ENCODE results near the gene INPP5A.
"Not testable (repeated sequence)": the region's sequence is repeated elsewhere in the genome, so short reads cannot be mapped to it uniquely, and the experiment has no call there.

The INPP5A gene

GRCh38 chr10:132550366-132551092, 12.9 kb downstream of the INPP5A start:
- no peak overlapping the region for H3K27ac Mint-ChIP-seq
- H3K27me3 Mint-ChIP-seq: peaks cover 4% of the 10 kb centered on the region
- H3K36me3 Mint-ChIP-seq (ENCODE audit: low read depth): no peaks in the 10 kb centered on the region
- H3K4me1 Mint-ChIP-seq (ENCODE audit: low read depth): peaks cover 55% of the 10 kb centered on the region
- intact Hi-C loops (cut with micrococcal nuclease): no loop called here
- no peaks in the 10 kb centered on the region for H3K9me3 Mint-ChIP-seq
- no peak overlapping the region for H3K4me3 Mint-ChIP-seq

- peak overlapping the region; percentile 20 for H3K4me3 Mint-ChIP-seq
- H3K27ac Mint-ChIP-seq: peak overlapping the region; percentile 5
- H3K4me1 Mint-ChIP-seq (ENCODE audit: low read depth): peaks cover 47% of the 10 kb centered on the region
- intact Hi-C loops (cut with micrococcal nuclease): no loop called here
- peaks cover 4% of the 10 kb centered on the region for H3K27me3 Mint-ChIP-seq
- H3K9me3 Mint-ChIP-seq: no peaks in the 10 kb centered on the region
- H3K36me3 Mint-ChIP-seq (ENCODE audit: low read depth): no peaks in the 10 kb centered on the region
Observed at GRCh38 chr10:132551093-132551807, 13.7 kb downstream of the INPP5A start.

GRCh38 chr10:132551808-132552130, 14.2 kb downstream of the INPP5A start:
- peaks cover 42% of the 10 kb centered on the region for H3K4me1 Mint-ChIP-seq (ENCODE audit: low read depth)
- no peaks in the 10 kb centered on the region for H3K9me3 Mint-ChIP-seq
- peak overlapping the region; percentile 5 for H3K27ac Mint-ChIP-seq
- intact Hi-C loops (cut with micrococcal nuclease): no loop called here
- H3K4me3 Mint-ChIP-seq: no peak overlapping the region
- no peaks in the 10 kb centered on the region for H3K36me3 Mint-ChIP-seq (ENCODE audit: low read depth)
- peaks cover under 1% of the 10 kb centered on the region for H3K27me3 Mint-ChIP-seq

GRCh38 chr10:132552635-132553034, 15.0 kb downstream of the INPP5A start:
- H3K27me3 Mint-ChIP-seq; H3K36me3 Mint-ChIP-seq (ENCODE audit: low read depth); H3K9me3 Mint-ChIP-seq; H3K4me3 Mint-ChIP-seq; intact Hi-C loops (cut with micrococcal nuclease); H3K27ac Mint-ChIP-seq: not testable (repeated sequence)
- H3K4me1 Mint-ChIP-seq (ENCODE audit: low read depth): peaks cover 34% of the 10 kb centered on the region

- H3K27me3 Mint-ChIP-seq; intact Hi-C loops (cut with micrococcal nuclease); H3K4me3 Mint-ChIP-seq; H3K27ac Mint-ChIP-seq; H3K36me3 Mint-ChIP-seq (ENCODE audit: low read depth); H3K9me3 Mint-ChIP-seq: not testable (repeated sequence)
- H3K4me1 Mint-ChIP-seq (ENCODE audit: low read depth): peaks cover 28% of the 10 kb centered on the region
Observed at GRCh38 chr10:132553568-132553967, 16.0 kb downstream of the INPP5A start.

GRCh38 chr10:132554053-132554990, 16.7 kb downstream of the INPP5A start:
- Mint-ChIP-seq H3K4me1 (ENCODE audit: low read depth) (peaks cover 30% of the 10 kb centered on the region), H3K9me3 (no peaks in the 10 kb centered on the region), H3K4me3 (no peak overlapping the region), H3K36me3 (ENCODE audit: low read depth) (no peaks in the 10 kb centered on the region), H3K27me3 (no peaks in the 10 kb centered on the region), H3K27ac (no peak overlapping the region)
- intact Hi-C loops (cut with micrococcal nuclease): no loop called here

- Mint-ChIP-seq H3K36me3 (ENCODE audit: low read depth) (no peaks in the 10 kb centered on the region), H3K27me3 (no peaks in the 10 kb centered on the region), H3K4me1 (ENCODE audit: low read depth) (peaks cover 33% of the 10 kb centered on the region), H3K9me3 (no peaks in the 10 kb centered on the region), H3K4me3 (no peak overlapping the region), H3K27ac (no peak overlapping the region)
- intact Hi-C loops (cut with micrococcal nuclease): no loop called here
Observed at GRCh38 chr10:132554991-132555647, 17.5 kb downstream of the INPP5A start.

GRCh38 chr10:132555648-132556575, 18.3 kb downstream of the INPP5A start:
- no peak overlapping the region for H3K4me3 Mint-ChIP-seq
- intact Hi-C loops (cut with micrococcal nuclease): no loop called here
- H3K27ac Mint-ChIP-seq: no peak overlapping the region
- H3K9me3 Mint-ChIP-seq: no peaks in the 10 kb centered on the region
- no peaks in the 10 kb centered on the region for H3K27me3 Mint-ChIP-seq
- peaks cover 33% of the 10 kb centered on the region for H3K4me1 Mint-ChIP-seq (ENCODE audit: low read depth)
- H3K36me3 Mint-ChIP-seq (ENCODE audit: low read depth): no peaks in the 10 kb centered on the region

- Mint-ChIP-seq H3K4me1 (ENCODE audit: low read depth) (peaks cover 33% of the 10 kb centered on the region), H3K27ac (no peak overlapping the region), H3K27me3 (no peaks in the 10 kb centered on the region), H3K9me3 (no peaks in the 10 kb centered on the region), H3K4me3 (no peak overlapping the region), H3K36me3 (ENCODE audit: low read depth) (no peaks in the 10 kb centered on the region)
- intact Hi-C loops (cut with micrococcal nuclease): no loop called here
Observed at GRCh38 chr10:132556994-132557441, 19.4 kb downstream of the INPP5A start.

GRCh38 chr10:132557696-132558515, 20.3 kb downstream of the INPP5A start:
- H3K36me3 Mint-ChIP-seq (ENCODE audit: low read depth): no peaks in the 10 kb centered on the region
- H3K27ac Mint-ChIP-seq: no peak overlapping the region
- H3K4me3 Mint-ChIP-seq: no peak overlapping the region
- peaks cover 36% of the 10 kb centered on the region for H3K4me1 Mint-ChIP-seq (ENCODE audit: low read depth)
- H3K9me3 Mint-ChIP-seq: no peaks in the 10 kb centered on the region
- intact Hi-C loops (cut with micrococcal nuclease): no loop called here
- peaks cover 2% of the 10 kb centered on the region for H3K27me3 Mint-ChIP-seq

GRCh38 chr10:132558516-132559413, 21.2 kb downstream of the INPP5A start:
- Mint-ChIP-seq H3K27ac (no peak overlapping the region), H3K4me1 (ENCODE audit: low read depth) (peaks cover 44% of the 10 kb centered on the region), H3K36me3 (ENCODE audit: low read depth) (no peaks in the 10 kb centered on the region), H3K9me3 (no peaks in the 10 kb centered on the region), H3K4me3 (no peak overlapping the region), H3K27me3 (peaks cover 3% of the 10 kb centered on the region)
- intact Hi-C loops (cut with micrococcal nuclease): no loop called here
